ENCODE results near the gene UNC13D. TPM values are rescaled to one million over a fixed set of nuclear protein-coding genes. Genes with fewer than 3 reads are reported as not detected.
"Not testable (repeated sequence)": the region's sequence is repeated elsewhere in the genome, so short reads cannot be mapped to it uniquely, and the experiment has no call there.

UNC13D gene
- total RNA-seq, 1 donor from 2014 or later, result 3.1 TPM

GRCh38 chr17:75779987-75780889 is 64.0 kb downstream of the UNC13D start:
- Mint-ChIP-seq H3K27ac (ENCODE audit: unreplicated experiment) (no peak overlapping the region), H3K36me3 (ENCODE audit: low read depth) (peaks cover 20% of the 10 kb centered on the region), H3K9me3 (peaks cover 3% of the 10 kb centered on the region), H3K4me3 (peak overlapping the region; percentile 95), H3K4me1 (peaks cover 51% of the 10 kb centered on the region), H3K27me3 (ENCODE audit: low read depth) (peaks cover 4% of the 10 kb centered on the region)
- TF ChIP-seq CTCF (conservative IDR thresholded peaks at IDR 0.05), result no peak
- no peak for DNase-seq (ENCODE audit: low read depth, low spot score)

GRCh38 chr17:75779250-75779986 is 64.8 kb downstream of the UNC13D start:
- Mint-ChIP-seq H3K36me3 (ENCODE audit: low read depth) (peaks cover 22% of the 10 kb centered on the region), H3K27ac (ENCODE audit: unreplicated experiment) (peak overlapping the region; percentile 79), H3K9me3 (peaks cover 3% of the 10 kb centered on the region), H3K4me1 (peaks cover 46% of the 10 kb centered on the region), H3K4me3 (peak overlapping the region; percentile 95), H3K27me3 (ENCODE audit: low read depth) (peaks cover 5% of the 10 kb centered on the region)
- peak; percentile 89 for DNase-seq (ENCODE audit: low read depth, low spot score)
- peak; percentile 43 for TF ChIP-seq CTCF (conservative IDR thresholded peaks at IDR 0.05)

GRCh38 chr17:75778861-75779249 is 65.3 kb downstream of the UNC13D start:
- peak; percentile 76 for TF ChIP-seq CTCF (conservative IDR thresholded peaks at IDR 0.05)
- Mint-ChIP-seq H3K36me3 (ENCODE audit: low read depth) (peaks cover 24% of the 10 kb centered on the region), H3K4me1 (peaks cover 40% of the 10 kb centered on the region), H3K27me3 (ENCODE audit: low read depth) (peaks cover 8% of the 10 kb centered on the region), H3K4me3 (peak overlapping the region; percentile 93), H3K9me3 (peaks cover 3% of the 10 kb centered on the region), H3K27ac (ENCODE audit: unreplicated experiment) (peak overlapping the region; percentile 70)
- DNase-seq (ENCODE audit: low read depth, low spot score), result no peak

- peaks cover 34% of the 10 kb centered on the region for H3K4me1 Mint-ChIP-seq
- DNase-seq (ENCODE audit: low read depth, low spot score); H3K9me3 Mint-ChIP-seq; H3K27me3 Mint-ChIP-seq (ENCODE audit: low read depth): not testable (repeated sequence)
- peak overlapping the region; percentile 70 for H3K27ac Mint-ChIP-seq (ENCODE audit: unreplicated experiment)
- peaks cover 24% of the 10 kb centered on the region for H3K36me3 Mint-ChIP-seq (ENCODE audit: low read depth)
- peak overlapping the region; percentile 93 for H3K4me3 Mint-ChIP-seq
Observed at GRCh38 chr17:75778066-75778860, 65.9 kb downstream of the UNC13D start.

GRCh38 chr17:75777296-75777922 is 66.8 kb downstream of the UNC13D start:
- H3K27me3 Mint-ChIP-seq (ENCODE audit: low read depth), result peaks cover 12% of the 10 kb centered on the region
- peaks cover 30% of the 10 kb centered on the region for H3K4me1 Mint-ChIP-seq
- H3K36me3 Mint-ChIP-seq (ENCODE audit: low read depth), result peaks cover 24% of the 10 kb centered on the region
- no peak overlapping the region for H3K27ac Mint-ChIP-seq (ENCODE audit: unreplicated experiment)
- peak overlapping the region; percentile 93 for H3K4me3 Mint-ChIP-seq
- TF ChIP-seq CTCF (conservative IDR thresholded peaks at IDR 0.05), result no peak
- no peak for DNase-seq (ENCODE audit: low read depth, low spot score)
- H3K9me3 Mint-ChIP-seq, result peaks cover 3% of the 10 kb centered on the region

Small RNAs within 50 kb of the gene (microRNA-seq; reads per million reads assigned to microRNA genes)
- not detected for gene MIR4738

Other genes with a start within 250 kb of the UNC13D start
- 0.32 TPM in 1 of 2 replicates, not detected in the other for gene SMIM5, start 211.0 kb downstream of the UNC13D start, total RNA-seq
- 47.3 and 47.5 TPM in 2 replicates for gene RECQL5, start 177.2 kb downstream of the UNC13D start, total RNA-seq
- gene SAP30BP, start 177.1 kb downstream of the UNC13D start, total RNA-seq, result 113 and 123 TPM in 2 replicates
- gene ITGB4, start 122.9 kb downstream of the UNC13D start, total RNA-seq, result 0.64 and 1.4 TPM in 2 replicates
- gene GALK1, start 79.2 kb downstream of the UNC13D start, total RNA-seq, result 11.9 and 13.1 TPM in 2 replicates
- 49.3 and 49.4 TPM in 2 replicates for gene UNK, start 59.6 kb downstream of the UNC13D start, total RNA-seq
- 49.3 and 53.3 TPM in 2 replicates for gene WBP2, start 10.9 kb upstream of the UNC13D start, total RNA-seq
- 0.91 and 1.9 TPM in 2 replicates for gene TRIM47, start 34.2 kb upstream of the UNC13D start, total RNA-seq
- gene TRIM65, start 52.5 kb upstream of the UNC13D start, total RNA-seq, result 23.3 and 27.4 TPM in 2 replicates
- gene MRPL38, start 60.5 kb upstream of the UNC13D start, total RNA-seq, result 111 and 115 TPM in 2 replicates
- 21.7 and 25.9 TPM in 2 replicates for gene FBF1, start 96.6 kb upstream of the UNC13D start, total RNA-seq
- gene ACOX1, start 134.8 kb upstream of the UNC13D start, total RNA-seq, result 19.3 and 22.3 TPM in 2 replicates
- 9.1 and 10.1 TPM in 2 replicates for gene TEN1, start 134.8 kb upstream of the UNC13D start, total RNA-seq
- gene CDK3, start 156.5 kb upstream of the UNC13D start, total RNA-seq, result 7.9 and 9.4 TPM in 2 replicates
- gene EVPL, start 182.9 kb upstream of the UNC13D start, total RNA-seq, result not detected in 2 replicates
- 87.9 and 91.6 TPM in 2 replicates for gene SRP68, start 228.1 kb upstream of the UNC13D start, total RNA-seq
- not detected in 2 replicates for gene GALR2, start 230.4 kb upstream of the UNC13D start, total RNA-seq
- 0.19 TPM in 1 of 2 replicates, not detected in the other for gene ZACN, start 234.8 kb upstream of the UNC13D start, total RNA-seq